Thymus (tissue), 11 donors: ENCODE results near the gene TCAP. TPM values are rescaled to one million over a fixed set of nuclear protein-coding genes. Genes with fewer than 3 reads are reported as not detected.
"Not testable (repeated sequence)": the region's sequence is repeated elsewhere in the genome, so short reads cannot be mapped to it uniquely, and the experiment has no call there.

ENCODE experiments used
- DNase-seq, 9 donors: peaks; one replicate each; pipeline ENCODE4 v3.0.0-alpha.2; 2013; ENCODE audit warnings: low spot score in 9 of 9, low read depth in 6 of 9, missing footprints in 1 of 9
- H3K27ac ChIP-seq, 2 donors: one replicate each; pipeline ENCODE4 v1.5.1; 2013; ENCODE audit warnings: control low read depth in 1 of 2, low read depth in 1 of 2, low read length in 1 of 2, mild to moderate bottlenecking in 1 of 2, moderate library complexity in 1 of 2
- H3K27me3 ChIP-seq, 2 donors: one replicate each; pipeline ENCODE4 v1.5.1; 2013; ENCODE audit warnings: low read length in 1 of 2; ENCODE audit not compliant: control insufficient read depth in 2 of 2, insufficient read depth in 1 of 2
- H3K36me3 ChIP-seq, 2 donors: one replicate each; pipeline ENCODE4 v1.5.1; 2013; ENCODE audit warnings: low read length in 1 of 2, mild to moderate bottlenecking in 1 of 2, moderate library complexity in 1 of 2; ENCODE audit not compliant: control insufficient read depth in 2 of 2, insufficient read depth in 2 of 2
- H3K4me1 ChIP-seq, 2 donors: one replicate each; pipeline ENCODE4 v1.5.1; 2013; ENCODE audit warnings: low read length in 2 of 2; ENCODE audit not compliant: control insufficient read depth in 2 of 2, insufficient read depth in 2 of 2
- H3K4me3 ChIP-seq, 2 donors: one replicate each; pipeline ENCODE4 v1.5.1; 2013; ENCODE audit warnings: low read length in 2 of 2, control low read depth in 1 of 2, mild to moderate bottlenecking in 1 of 2
- H3K9me3 ChIP-seq, 2 donors: one replicate each; pipeline ENCODE4 v1.5.1; 2013; ENCODE audit warnings: low read length in 1 of 2, mild to moderate bottlenecking in 1 of 2; ENCODE audit not compliant: control insufficient read depth in 2 of 2, insufficient read depth in 1 of 2
- WGBS: extraction: QIAGEN DNeasy Blood & Tissue Kit; methylation state at CpG from one replicate; pipeline ENCODE4 v1.1.7; 2013; 5-methylcytosine and 5-hydroxymethylcytosine counted together
- polyA plus RNA-seq: library from polyadenylated mRNA; stranded (reverse); fragments of 200-250 nt; gene quantifications from one replicate; pipeline ENCODE4 v1.2.3, GENCODE V29; 2013
- total RNA-seq: library from RNA; stranded (reverse); fragments of 120-200 nt; gene quantifications from one replicate; pipeline ENCODE4 v1.2.4, GENCODE V29; 2013
- donor health status: healthy.

The TCAP gene
- total and polyA plus RNA-seq, 2 donors: 0.28 to 1.7 TPM

- Histone ChIP-seq H3K4me3 (no peak overlapping the region), H3K4me1 (peaks cover 0 to 3% of the 10 kb centered on the region in 2 donors), H3K36me3 (no peaks in the 10 kb centered on the region), H3K9me3 (no peaks in the 10 kb centered on the region), H3K27ac (no peak overlapping the region), H3K27me3 (peaks cover 30 to 38% of the 10 kb centered on the region in 2 donors)
- DNase-seq: no peak
- 96% methylated on average over 6 of the region's 6 CpGs for WGBS
Observed at GRCh38 chr17:39696731-39697130, 31.6 kb downstream of the TCAP start.

DNA sequence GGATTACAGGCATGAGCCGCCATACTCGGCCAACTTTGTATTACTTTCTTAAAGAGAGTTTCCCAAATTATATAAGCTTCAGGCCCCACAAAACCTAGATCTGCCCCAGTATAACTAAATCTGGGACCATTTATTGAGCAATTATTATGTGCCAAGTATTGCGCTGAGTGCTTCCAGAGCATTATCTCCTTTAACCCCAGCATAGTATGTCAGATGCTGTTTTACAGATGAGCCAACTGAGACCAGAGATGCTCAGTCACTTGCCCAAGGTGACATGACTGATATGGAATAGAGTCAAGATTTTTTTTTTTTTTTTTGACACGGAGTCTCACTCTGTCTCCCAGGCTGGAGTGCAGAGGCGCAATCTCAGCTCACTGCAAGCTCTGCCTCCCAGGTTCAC lies 32.8 kb downstream of the TCAP start:
- 94% methylated on average over 5 of the region's 5 CpGs for WGBS

DNA sequence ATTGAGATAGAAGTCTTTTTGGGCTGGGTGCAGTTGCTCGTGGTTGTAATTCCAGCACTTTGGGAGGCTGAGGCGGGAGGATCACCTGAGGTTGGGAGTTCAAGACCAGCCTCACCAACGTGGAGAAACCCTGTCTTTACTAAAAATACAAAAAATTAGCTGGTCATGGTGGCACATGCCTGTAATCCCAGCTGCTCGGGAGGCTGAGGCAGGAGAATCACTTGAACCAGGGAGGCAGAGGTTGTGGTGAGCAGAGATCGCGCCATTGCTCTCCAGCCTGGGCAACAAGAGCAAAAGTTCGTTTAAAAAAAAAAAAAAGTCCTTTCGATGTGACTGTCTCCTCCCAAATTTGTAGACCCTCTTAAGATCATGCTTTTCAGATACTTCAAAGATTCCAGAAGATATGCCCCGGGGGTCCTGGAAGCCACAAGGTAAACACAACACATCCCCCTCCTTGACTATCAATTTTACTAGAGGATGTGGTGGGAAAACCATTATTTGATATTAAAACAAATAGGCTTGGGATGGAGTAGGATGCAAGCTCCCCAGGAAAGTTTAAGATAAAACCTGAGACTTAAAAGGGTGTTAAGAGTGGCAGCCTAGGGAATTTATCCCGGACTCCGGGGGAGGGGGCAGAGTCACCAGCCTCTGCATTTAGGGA lies 34.1 kb downstream of the TCAP start:
- not testable (repeated sequence) for H3K4me1 ChIP-seq, DNase-seq, H3K36me3 ChIP-seq, H3K27ac ChIP-seq, H3K9me3 ChIP-seq
- H3K27me3 ChIP-seq: peaks cover 30 to 52% of the 10 kb centered on the region in 2 donors
- WGBS: 68% methylated on average over 11 of the region's 11 CpGs
- peak overlapping the region; percentile 3 to 8 for H3K4me3 ChIP-seq

More for the DNA sequence above, 32.8 kb downstream of the TCAP start:
- Histone ChIP-seq H3K36me3 (no peaks in the 10 kb centered on the region), H3K4me1 (peaks cover 0 to 3% of the 10 kb centered on the region in 2 donors), H3K4me3 (no peak overlapping the region), H3K9me3 (no peaks in the 10 kb centered on the region), H3K27me3 (peaks cover 30 to 50% of the 10 kb centered on the region in 2 donors), H3K27ac (no peak overlapping the region)
- no peak for DNase-seq

DNA sequence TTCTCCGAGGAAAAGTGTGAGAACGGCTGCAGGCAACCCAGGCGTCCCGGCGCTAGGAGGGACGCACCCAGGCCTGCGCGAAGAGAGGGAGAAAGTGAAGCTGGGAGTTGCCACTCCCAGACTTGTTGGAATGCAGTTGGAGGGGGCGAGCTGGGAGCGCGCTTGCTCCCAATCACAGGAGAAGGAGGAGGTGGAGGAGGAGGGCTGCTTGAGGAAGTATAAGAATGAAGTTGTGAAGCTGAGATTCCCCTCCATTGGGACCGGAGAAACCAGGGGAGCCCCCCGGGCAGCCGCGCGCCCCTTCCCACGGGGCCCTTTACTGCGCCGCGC lies 34.6 kb downstream of the TCAP start, which contains the start of gene ERBB2:
ERBB2 (plus strand) TSS at position 247 of the 330 bp plus-strand sequence. CDS start 175 bp downstream, outside the sequence.
- Histone ChIP-seq H3K36me3 (no peaks in the 10 kb centered on the region), H3K9me3 (no peaks in the 10 kb centered on the region), H3K27me3 (peaks cover 30 to 52% of the 10 kb centered on the region in 2 donors), H3K27ac (no peak within 1 kb of the TSS), H3K4me1 (peaks cover 0 to 5% of the 10 kb centered on the region in 2 donors), H3K4me3 (peak within 1 kb of the TSS; percentile 18 to 31)
- DNase-seq: no peak
- WGBS: 17% methylated on average over 20 of the region's 20 CpGs

- peaks cover 0 to 5% of the 10 kb centered on the region in 2 donors for H3K4me1 ChIP-seq
Observed at GRCh38 chr17:39700148-39700987, 35.2 kb downstream of the TCAP start.

GRCh38 chr17:39701012-39701783 lies 36.0 kb downstream of the TCAP start:
- peaks cover 0 to 5% of the 10 kb centered on the region in 2 donors for H3K4me1 ChIP-seq
- H3K36me3 ChIP-seq: no peaks in the 10 kb centered on the region
- whole genome bisulfite sequencing: 70% methylated on average over 10 of the region's 10 CpGs
- DNase-seq: no peak
- peaks cover 30 to 52% of the 10 kb centered on the region in 2 donors for H3K27me3 ChIP-seq
- no peaks in the 10 kb centered on the region for H3K9me3 ChIP-seq
- H3K4me3 ChIP-seq: no peak overlapping the region
- no peak overlapping the region for H3K27ac ChIP-seq

More at GRCh38 chr17:39700148-39700987, 35.2 kb downstream of the TCAP start:
- H3K4me3 ChIP-seq: peak overlapping the region; percentile 18 to 31
- 4% methylated on average over 57 of the region's 57 CpGs for WGBS
- H3K27ac ChIP-seq: no peak overlapping the region
- H3K27me3 ChIP-seq: peaks cover 30 to 52% of the 10 kb centered on the region in 2 donors
- no peaks in the 10 kb centered on the region for H3K9me3 ChIP-seq
- no peaks in the 10 kb centered on the region for H3K36me3 ChIP-seq
- no peak for DNase-seq

DNA sequence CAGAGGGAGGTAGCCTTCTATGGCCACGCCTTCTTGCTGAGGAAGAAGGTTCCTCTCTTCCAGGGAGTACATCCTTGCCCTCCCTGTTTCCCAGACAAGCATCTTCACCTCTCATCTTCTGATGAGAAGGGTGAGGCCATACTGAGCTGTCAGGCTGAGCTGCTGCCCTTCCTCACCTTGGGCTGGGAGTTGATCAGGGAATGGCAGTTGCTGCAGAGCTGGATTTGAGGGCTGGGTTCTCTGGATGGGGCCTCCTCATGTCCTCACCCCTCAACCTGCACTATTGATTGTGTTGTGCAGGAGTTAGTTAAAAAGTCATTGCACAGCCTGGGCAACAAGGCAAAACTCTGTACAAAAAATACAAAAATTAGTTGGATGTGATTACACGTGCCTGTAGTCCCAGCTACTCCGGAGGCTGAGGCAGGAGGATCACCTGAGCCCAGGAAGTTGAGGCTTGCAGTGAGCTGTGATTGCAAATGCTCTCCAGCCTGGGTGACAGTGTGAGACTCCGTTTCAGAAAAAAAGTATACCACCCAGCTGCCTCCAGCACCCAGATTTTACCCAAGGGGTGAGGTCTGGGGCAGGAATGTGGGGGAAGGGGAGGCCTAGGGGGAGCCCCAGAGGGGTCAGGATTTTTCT lies 36.8 kb downstream of the TCAP start:
- no peaks in the 10 kb centered on the region for H3K36me3 ChIP-seq
- H3K9me3 ChIP-seq: no peaks in the 10 kb centered on the region
- H3K27ac ChIP-seq: no peak overlapping the region
- 94% methylated on average over 4 of the region's 4 CpGs for WGBS
- peaks cover 30 to 52% of the 10 kb centered on the region in 2 donors for H3K27me3 ChIP-seq
- no peak overlapping the region for H3K4me3 ChIP-seq
- peaks cover under 1 to 8% of the 10 kb centered on the region in 2 donors for H3K4me1 ChIP-seq
- no peak for DNase-seq

DNA sequence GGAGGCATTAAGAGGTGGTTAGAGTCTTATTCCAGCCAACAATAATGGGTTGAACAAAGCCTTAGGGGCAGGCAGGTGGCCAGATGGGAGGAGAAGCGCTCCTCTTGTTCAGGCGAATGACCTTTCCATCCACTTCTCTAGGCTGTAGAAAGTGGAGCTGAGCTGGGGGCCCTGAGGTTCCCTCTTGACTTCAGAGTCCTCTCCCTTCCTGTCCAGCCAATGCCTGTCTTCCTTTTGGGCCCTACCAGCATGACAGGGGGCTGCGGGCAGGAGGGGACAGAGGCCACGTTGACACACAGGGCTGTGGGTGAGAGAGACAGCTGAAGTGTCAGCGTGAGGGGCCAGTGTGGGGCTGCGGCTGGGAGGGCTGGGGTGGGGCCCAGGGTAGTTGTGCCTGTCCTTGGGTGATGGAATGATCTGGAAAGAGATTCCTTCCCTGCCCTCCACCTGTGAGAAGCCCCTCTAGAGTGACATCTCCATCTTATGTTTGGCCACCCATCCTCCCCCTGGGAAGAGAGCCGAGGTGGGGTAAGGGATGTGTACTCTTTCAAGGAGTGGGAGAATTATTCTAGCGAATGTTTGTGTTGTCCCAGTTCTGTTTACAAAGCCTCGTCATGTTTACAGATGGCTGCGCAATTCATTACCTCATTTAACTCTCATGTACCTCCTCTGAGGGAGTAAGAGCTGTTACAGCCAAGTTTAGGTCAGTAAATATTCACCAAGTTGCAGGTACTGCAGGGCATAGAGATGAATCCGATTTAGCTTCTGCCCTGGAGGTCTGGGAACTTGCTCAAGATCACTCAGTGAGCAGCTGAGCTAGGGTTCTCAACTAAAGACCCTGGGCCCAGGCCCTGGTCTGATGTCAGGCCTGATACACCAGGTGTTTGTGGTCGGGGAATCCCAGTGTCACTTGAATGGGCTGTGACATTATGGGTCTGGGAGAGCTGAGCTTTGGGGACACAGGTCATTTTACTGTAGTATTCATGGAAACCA lies 38.0 kb downstream of the TCAP start:
- Histone ChIP-seq H3K27ac (no peak overlapping the region), H3K27me3 (peaks cover 30 to 48% of the 10 kb centered on the region in 2 donors), H3K4me1 (peaks cover 6 to 15% of the 10 kb centered on the region in 2 donors), H3K4me3 (no peak overlapping the region), H3K36me3 (no peaks in the 10 kb centered on the region), H3K9me3 (no peaks in the 10 kb centered on the region)
- 93% methylated on average over 12 of the region's 12 CpGs for WGBS
- no peak for DNase-seq
